ENCODE measurements around the gene PI16.

PI16 gene

GRCh38 chr6:36956446-36956820 lies 1.9 kb downstream of the PI16 start:
- DNase-seq (ENCODE audit: low read depth in 4 of 4, low spot score in 1 of 4) = no peak

- DNase-seq (ENCODE audit: low read depth in 4 of 4, low spot score in 1 of 4) = no peak
Measured at GRCh38 chr6:36957773-36958271, 3.3 kb downstream of the PI16 start.

GRCh38 chr6:36958775-36959554 lies 4.4 kb downstream of the PI16 start:
- DNase-seq (ENCODE audit: low read depth in 4 of 4, low spot score in 1 of 4) = no peak

GRCh38 chr6:36959555-36960250 lies 5.2 kb downstream of the PI16 start:
- DNase-seq (ENCODE audit: low read depth in 4 of 4, low spot score in 1 of 4) = no peak

- no peak for DNase-seq (ENCODE audit: low read depth in 4 of 4, low spot score in 1 of 4)
Measured at GRCh38 chr6:36961441-36962435, 7.2 kb downstream of the PI16 start.

- DNase-seq (ENCODE audit: low read depth in 4 of 4, low spot score in 1 of 4) = peak; percentile 34 to 63 (median 56)
Measured at GRCh38 chr6:36962874-36963273, 8.3 kb downstream of the PI16 start.

GRCh38 chr6:36963451-36964290 lies 9.1 kb downstream of the PI16 start:
- DNase-seq (ENCODE audit: low read depth in 4 of 4, low spot score in 1 of 4) = no peak

GRCh38 chr6:36964349-36964748 lies 9.8 kb downstream of the PI16 start:
- no peak for DNase-seq (ENCODE audit: low read depth in 4 of 4, low spot score in 1 of 4)

GRCh38 chr6:36964908-36965307 lies 10.4 kb downstream of the PI16 start:
- no peak for DNase-seq (ENCODE audit: low read depth in 4 of 4, low spot score in 1 of 4)

GRCh38 chr6:36967301-36967700 lies 12.8 kb downstream of the PI16 start:
- DNase-seq (ENCODE audit: low read depth in 4 of 4, low spot score in 1 of 4) = no peak

- DNase-seq (ENCODE audit: low read depth in 4 of 4, low spot score in 1 of 4) = no peak
Measured at GRCh38 chr6:36967757-36968156, 13.2 kb downstream of the PI16 start.

- no peak for DNase-seq (ENCODE audit: low read depth in 4 of 4, low spot score in 1 of 4)
Measured at GRCh38 chr6:36968266-36968977, 13.9 kb downstream of the PI16 start.

- no peak for DNase-seq (ENCODE audit: low read depth in 4 of 4, low spot score in 1 of 4)
Measured at GRCh38 chr6:36969240-36969691, 14.7 kb downstream of the PI16 start.

GRCh38 chr6:36969988-36970891 lies 15.7 kb downstream of the PI16 start:
- no peak for DNase-seq (ENCODE audit: low read depth in 4 of 4, low spot score in 1 of 4)

GRCh38 chr6:36970892-36971842 lies 16.6 kb downstream of the PI16 start:
- no peak for DNase-seq (ENCODE audit: low read depth in 4 of 4, low spot score in 1 of 4)

GRCh38 chr6:36971921-36972673 lies 17.6 kb downstream of the PI16 start:
- DNase-seq (ENCODE audit: low read depth in 4 of 4, low spot score in 1 of 4) = no peak

- DNase-seq (ENCODE audit: low read depth in 4 of 4, low spot score in 1 of 4) = no peak
Measured at GRCh38 chr6:36973190-36973589, 18.7 kb downstream of the PI16 start.
